GM23338 (cell line): ENCODE measurements around the gene TMEM244.

ENCODE experiments used
- CREB1 ChIP-seq: fragments of 250-450 bp; sonication (Bioruptor Pico); IDR thresholded peaks from 2 replicates; pipeline ENCODE4 v1.5.0; 2020; ENCODE audit warnings: low read depth, mild to moderate bottlenecking, moderate library complexity
- CTCF ChIP-seq, 2 experiments: fragments of 200-600 bp in 1 of 2; sonication (generic) in 1 of 2; conservative IDR thresholded peaks; 2 replicates each; pipeline versions ENCODE4 v1.5.1 to v1.6.1; 2016 to 2017; ENCODE audit warnings: antibody characterized with exemption in 2 of 2, low read depth in 2 of 2, mild to moderate bottlenecking in 2 of 2, moderate library complexity in 1 of 2
- EZH2 ChIP-seq: fragments of 200-600 bp; sonication (generic); IDR thresholded peaks from one replicate; pipeline ENCODE4 v1.8.0; 2017; ENCODE audit warnings: antibody characterized with exemption, mild to moderate bottlenecking, low read depth; ENCODE audit not compliant: unreplicated experiment
- EZH2phosphoT487 ChIP-seq: fragments of 200-600 bp; sonication (generic); IDR thresholded peaks from one replicate; pipeline ENCODE4 v1.8.1; 2018; ENCODE audit warnings: antibody characterized with exemption; ENCODE audit not compliant: unreplicated experiment
- JUNB ChIP-seq: IDR thresholded peaks from one replicate; pipeline ENCODE4 v1.6.1; 2016; ENCODE audit warnings: antibody characterized with exemption; ENCODE audit not compliant: unreplicated experiment
- POLR2AphosphoS5 ChIP-seq: IDR thresholded peaks from 2 replicates; pipeline ENCODE4 v1.6.1; 2016; ENCODE audit warnings: antibody characterized with exemption, low read depth
- REST ChIP-seq: IDR thresholded peaks from one replicate; pipeline ENCODE4 v1.6.1; 2018; ENCODE audit warnings: antibody characterized with exemption; ENCODE audit not compliant: unreplicated experiment
- ZNF462 ChIP-seq: fragments of 250-450 bp; sonication (Bioruptor Pico); IDR thresholded peaks from 2 replicates; pipeline ENCODE4 v1.5.0; 2020; ENCODE audit warnings: mild to moderate bottlenecking, moderate library complexity

GRCh38 chr6:129890701-129891100 lies 29.6 kb upstream of the TMEM244 start:
- TF ChIP-seq CTCF (conservative IDR thresholded peaks at IDR 0.05; ENCODE audit: low read depth in 2 of 2) = no peak
- TF ChIP-seq CREB1 = no peak
- TF ChIP-seq JUNB = no peak
- TF ChIP-seq REST = no peak
- no peak for TF ChIP-seq EZH2phosphoT487
- TF ChIP-seq POLR2AphosphoS5 = no peak
- TF ChIP-seq ZNF462 (CRISPR knock-in tag) = no peak
- no peak for TF ChIP-seq EZH2
